ENCODE results near the gene PHF20. TPM values are rescaled to one million over a fixed set of nuclear protein-coding genes. Genes with fewer than 3 reads are reported as not detected.
"Not testable (repeated sequence)": the region's sequence is repeated elsewhere in the genome, so short reads cannot be mapped to it uniquely, and the experiment has no call there.

The PHF20 gene
- total RNA-seq, 1 donor from 2014 or later: 53.0 TPM

- no peak for DNase-seq (ENCODE audit: low read depth, low spot score)
- Mint-ChIP-seq H3K4me3 (peak overlapping the region; percentile 99), H3K9me3 (no peaks in the 10 kb centered on the region), H3K27ac (ENCODE audit: unreplicated experiment) (no peak overlapping the region), H3K36me3 (ENCODE audit: low read depth) (peaks cover 21% of the 10 kb centered on the region), H3K4me1 (peaks cover 44% of the 10 kb centered on the region), H3K27me3 (ENCODE audit: low read depth) (peaks cover 12% of the 10 kb centered on the region)
- no peak for TF ChIP-seq CTCF (conservative IDR thresholded peaks at IDR 0.05)
These were observed 27.9 kb upstream of the PHF20 start for GRCh38 chr20:35743693-35744491.

DNA sequence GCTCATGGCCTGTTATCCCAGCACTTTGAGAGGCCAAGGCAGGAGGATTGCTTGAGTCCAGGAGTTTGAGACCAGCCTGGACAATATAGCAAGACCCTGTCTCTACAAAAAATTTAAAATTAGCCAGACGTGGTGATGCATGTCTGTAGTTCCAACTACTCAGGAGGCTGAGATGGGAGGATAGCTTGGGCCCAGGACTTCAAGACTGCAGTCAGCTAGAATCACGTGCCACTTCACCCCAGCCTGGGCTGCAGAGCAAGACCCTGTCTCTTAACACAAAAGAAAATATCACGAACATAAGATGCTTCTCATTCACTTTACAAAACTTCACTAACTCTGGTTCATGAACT is 27.3 kb upstream of the PHF20 start:
- Mint-ChIP-seq H3K36me3 (ENCODE audit: low read depth) (peaks cover 18% of the 10 kb centered on the region), H3K4me3 (peak overlapping the region; percentile 99), H3K4me1 (peaks cover 40% of the 10 kb centered on the region)
- DNase-seq (ENCODE audit: low read depth, low spot score); H3K9me3 Mint-ChIP-seq; H3K27me3 Mint-ChIP-seq (ENCODE audit: low read depth); H3K27ac Mint-ChIP-seq (ENCODE audit: unreplicated experiment): not testable (repeated sequence)

DNA sequence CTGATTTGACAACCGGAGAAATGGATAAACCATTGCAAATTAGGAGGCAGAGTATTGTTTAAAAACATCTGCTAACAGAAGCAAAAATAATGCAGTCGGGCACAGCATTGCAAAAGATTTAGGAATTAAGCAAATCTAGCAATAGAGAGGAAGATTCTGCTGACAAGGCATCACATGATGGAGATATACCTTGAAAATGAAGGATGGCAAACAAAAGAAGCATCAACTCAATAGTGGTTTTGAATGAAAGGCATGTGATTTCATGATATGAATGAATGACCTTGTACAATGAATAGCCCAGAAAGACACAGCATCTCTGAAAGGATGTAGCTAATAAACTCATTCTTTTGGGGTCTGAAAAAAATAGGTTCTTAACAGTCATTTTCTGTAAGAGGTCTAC is 21.2 kb upstream of the PHF20 start:
- Mint-ChIP-seq H3K36me3 (ENCODE audit: low read depth) (no peaks in the 10 kb centered on the region), H3K9me3 (no peaks in the 10 kb centered on the region), H3K4me3 (no peak overlapping the region), H3K4me1 (no peaks in the 10 kb centered on the region), H3K27me3 (ENCODE audit: low read depth) (peaks cover 6% of the 10 kb centered on the region), H3K27ac (ENCODE audit: unreplicated experiment) (no peak overlapping the region)
- no peak for TF ChIP-seq CTCF (conservative IDR thresholded peaks at IDR 0.05)
- DNase-seq (ENCODE audit: low read depth, low spot score): no peak

DNA sequence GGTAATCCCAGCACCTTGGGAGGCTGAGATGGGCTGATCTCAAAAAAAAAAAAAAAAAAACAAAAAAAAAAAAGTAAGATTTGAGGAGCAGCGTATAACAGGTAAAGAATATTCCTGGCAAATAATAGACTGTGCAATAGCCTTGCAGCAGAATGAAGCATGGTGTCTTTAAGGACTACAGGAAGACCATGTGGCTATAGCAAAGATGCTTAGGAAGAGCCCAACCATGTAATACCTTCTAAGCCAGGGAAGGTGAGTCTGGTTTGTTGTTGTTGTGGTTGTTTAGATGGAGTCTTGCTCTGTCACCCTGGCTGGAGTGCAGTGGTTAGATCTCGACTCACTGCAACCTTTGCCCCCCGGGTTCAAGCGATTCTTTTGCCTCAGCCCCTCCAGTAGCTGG is 15.4 kb upstream of the PHF20 start:
- Mint-ChIP-seq H3K27ac (ENCODE audit: unreplicated experiment) (no peak overlapping the region), H3K4me1 (no peaks in the 10 kb centered on the region), H3K27me3 (ENCODE audit: low read depth) (peaks cover 5% of the 10 kb centered on the region), H3K4me3 (no peak overlapping the region), H3K9me3 (no peaks in the 10 kb centered on the region), H3K36me3 (ENCODE audit: low read depth) (no peaks in the 10 kb centered on the region)
- TF ChIP-seq CTCF (conservative IDR thresholded peaks at IDR 0.05): no peak
- DNase-seq (ENCODE audit: low read depth, low spot score): no peak

DNA sequence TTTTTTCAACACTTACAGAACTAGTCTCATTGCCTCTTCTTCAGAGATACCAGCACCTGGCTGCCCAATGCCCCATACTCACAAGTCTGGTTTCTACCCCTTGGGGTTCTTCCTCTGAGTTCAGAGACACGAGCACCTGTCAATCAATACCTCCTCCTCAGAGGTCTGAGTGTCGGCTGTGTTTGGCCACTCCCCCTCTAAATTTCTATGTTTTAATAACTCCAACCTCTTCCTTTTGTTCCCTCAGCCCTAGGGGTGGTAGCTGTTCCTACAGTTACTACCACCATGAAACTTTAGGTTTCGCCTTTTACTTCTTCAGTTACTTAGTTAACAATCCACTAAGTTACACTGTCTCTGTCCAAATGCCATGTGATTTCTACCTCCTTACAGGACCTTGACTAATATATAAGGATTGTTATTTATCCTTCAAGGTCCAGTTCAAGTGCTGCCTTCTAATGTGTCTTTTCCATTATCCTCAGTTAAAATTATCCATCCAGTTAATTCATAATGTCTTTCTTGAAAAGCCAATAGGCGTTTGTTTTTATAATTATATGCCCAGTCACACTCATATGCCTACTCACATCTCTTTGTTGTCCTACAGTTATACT is 14.6 kb upstream of the PHF20 start:
- peaks cover 2% of the 10 kb centered on the region for H3K27me3 Mint-ChIP-seq (ENCODE audit: low read depth)
- no peak for DNase-seq (ENCODE audit: low read depth, low spot score)
- no peak overlapping the region for H3K27ac Mint-ChIP-seq (ENCODE audit: unreplicated experiment)
- no peaks in the 10 kb centered on the region for H3K4me1 Mint-ChIP-seq
- no peaks in the 10 kb centered on the region for H3K36me3 Mint-ChIP-seq (ENCODE audit: low read depth)
- TF ChIP-seq CTCF (conservative IDR thresholded peaks at IDR 0.05): no peak
- no peak overlapping the region for H3K4me3 Mint-ChIP-seq
- H3K9me3 Mint-ChIP-seq: no peaks in the 10 kb centered on the region

DNA sequence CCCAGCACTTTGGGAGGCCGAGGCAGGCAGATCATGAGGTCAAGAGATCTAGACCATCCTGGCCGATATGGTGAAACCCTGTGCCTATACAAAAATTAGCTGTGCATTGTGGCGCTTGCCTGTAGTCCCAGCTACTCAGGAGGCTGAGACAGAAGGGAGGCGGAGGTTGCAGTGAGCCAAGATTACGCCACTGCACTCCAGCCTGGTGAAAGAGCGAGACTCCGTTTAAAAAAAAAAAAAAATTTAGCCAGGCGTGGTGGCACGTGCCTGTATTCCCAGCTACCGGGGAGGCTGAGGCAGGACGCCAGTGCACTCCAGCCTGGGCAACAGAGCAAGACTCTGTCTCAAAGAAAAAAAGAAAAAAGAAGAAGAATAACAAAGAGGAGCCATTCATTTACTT is 10.3 kb upstream of the PHF20 start:
- not testable (repeated sequence) for H3K9me3 Mint-ChIP-seq; H3K27me3 Mint-ChIP-seq (ENCODE audit: low read depth); H3K36me3 Mint-ChIP-seq (ENCODE audit: low read depth); DNase-seq (ENCODE audit: low read depth, low spot score); H3K27ac Mint-ChIP-seq (ENCODE audit: unreplicated experiment); H3K4me1 Mint-ChIP-seq; H3K4me3 Mint-ChIP-seq
